HCT116 (cell line): ENCODE measurements around the gene CMC2.

Source experiments
- EGR1 ChIP-seq: IDR thresholded peaks from 2 replicates; pipeline ENCODE4 v1.6.1; 2012; ENCODE audit warnings: low read depth
- EZH2 ChIP-seq: fragments of 200-600 bp; sonication (generic); IDR thresholded peaks from 2 replicates; pipeline ENCODE4 v1.6.1; 2017; ENCODE audit warnings: antibody characterized with exemption, mixed run types
- EZH2phosphoT487 ChIP-seq: fragments of 200-600 bp; IDR thresholded peaks from 2 replicates; pipeline ENCODE4 v1.6.1; 2018; ENCODE audit warnings: antibody characterized with exemption, borderline replicate concordance
- JUND ChIP-seq: IDR thresholded peaks from 2 replicates; pipeline ENCODE4 v1.6.1; 2012
- POLR2A ChIP-seq: IDR thresholded peaks from 2 replicates; pipeline ENCODE4 v1.7.0; 2011; ENCODE audit warnings: borderline replicate concordance; ENCODE audit not compliant: insufficient read depth, insufficient read length; ENCODE audit errors: extremely low read depth
- POLR2AphosphoS5 ChIP-seq: IDR thresholded peaks from 2 replicates; pipeline ENCODE4 v1.6.1; 2011; ENCODE audit warnings: mild to moderate bottlenecking, low read depth, low read length, moderate library complexity
- SIN3A ChIP-seq: IDR thresholded peaks from 2 replicates; pipeline ENCODE4 v1.6.1; 2012; ENCODE audit warnings: low read depth
- SP1 ChIP-seq: IDR thresholded peaks from 2 replicates; pipeline ENCODE4 v1.6.1; 2012; ENCODE audit warnings: low read depth
- YY1 ChIP-seq: IDR thresholded peaks from 2 replicates; pipeline ENCODE4 v1.6.1; 2011; ENCODE audit warnings: low read length, low read depth, moderate library complexity, mild to moderate bottlenecking; ENCODE audit not compliant: insufficient replicate concordance; ENCODE audit errors: extremely low read depth
- ZFX ChIP-seq: fragments of 450-650 bp; IDR thresholded peaks from 2 replicates; pipeline ENCODE4 v1.6.1; 2017
- ZNF274 ChIP-seq: fragments of 200-500 bp; sonication (Bioruptor generic); IDR thresholded peaks from 2 replicates; pipeline ENCODE4 v1.6.1; 2014; ENCODE audit warnings: mild to moderate bottlenecking, low read depth, low read length, inconsistent platforms
- TF ChIP-seq, protein P1 (sequence below), 3 experiments: fragments of 200-600 bp in 1 of 3; sonication (generic) in 1 of 3; IDR thresholded peaks in 2 of 3; conservative IDR thresholded peaks in 1 of 3; 2 replicates each; pipeline ENCODE4 v1.5.1; 2012 to 2017; ENCODE audit warnings: low read depth in 2 of 3, low read length in 2 of 3, antibody characterized with exemption in 1 of 3, borderline replicate concordance in 1 of 3, control low read depth in 1 of 3, mild to moderate bottlenecking in 1 of 3, mixed read lengths in 1 of 3, mixed run types in 1 of 3, moderate library complexity in 1 of 3; ENCODE audit not compliant: insufficient read depth in 1 of 3
- TF ChIP-seq, protein P2 (sequence below): IDR thresholded peaks from 2 replicates; pipeline ENCODE4 v1.6.1; 2012; ENCODE audit warnings: low read depth
- TF ChIP-seq, protein P3 (sequence below): IDR thresholded peaks from 2 replicates; pipeline ENCODE4 v1.6.1; 2012

DNA sequence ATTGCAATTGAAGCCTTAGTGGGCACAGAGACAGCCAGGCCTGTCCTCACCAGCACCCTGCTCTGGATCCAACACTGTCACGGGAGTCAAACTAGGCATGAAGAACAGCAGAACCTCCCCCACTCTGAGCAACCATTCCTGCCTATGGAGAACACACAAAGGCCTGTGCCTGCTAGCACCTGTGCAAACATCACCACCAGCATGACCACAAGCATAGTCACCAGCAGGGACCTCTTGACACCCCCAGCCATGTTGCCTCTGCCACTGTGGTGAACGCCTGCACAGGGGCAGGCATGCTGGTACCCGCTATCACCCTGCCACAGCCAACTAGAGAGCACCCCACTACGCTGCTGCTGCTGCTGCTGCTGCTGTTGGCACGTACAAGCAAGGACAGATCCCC lies 51.7 kb downstream of the CMC2 start:
- TF ChIP-seq, protein P1, sequence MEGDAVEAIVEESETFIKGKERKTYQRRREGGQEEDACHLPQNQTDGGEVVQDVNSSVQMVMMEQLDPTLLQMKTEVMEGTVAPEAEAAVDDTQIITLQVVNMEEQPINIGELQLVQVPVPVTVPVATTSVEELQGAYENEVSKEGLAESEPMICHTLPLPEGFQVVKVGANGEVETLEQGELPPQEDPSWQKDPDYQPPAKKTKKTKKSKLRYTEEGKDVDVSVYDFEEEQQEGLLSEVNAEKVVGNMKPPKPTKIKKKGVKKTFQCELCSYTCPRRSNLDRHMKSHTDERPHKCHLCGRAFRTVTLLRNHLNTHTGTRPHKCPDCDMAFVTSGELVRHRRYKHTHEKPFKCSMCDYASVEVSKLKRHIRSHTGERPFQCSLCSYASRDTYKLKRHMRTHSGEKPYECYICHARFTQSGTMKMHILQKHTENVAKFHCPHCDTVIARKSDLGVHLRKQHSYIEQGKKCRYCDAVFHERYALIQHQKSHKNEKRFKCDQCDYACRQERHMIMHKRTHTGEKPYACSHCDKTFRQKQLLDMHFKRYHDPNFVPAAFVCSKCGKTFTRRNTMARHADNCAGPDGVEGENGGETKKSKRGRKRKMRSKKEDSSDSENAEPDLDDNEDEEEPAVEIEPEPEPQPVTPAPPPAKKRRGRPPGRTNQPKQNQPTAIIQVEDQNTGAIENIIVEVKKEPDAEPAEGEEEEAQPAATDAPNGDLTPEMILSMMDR (IDR thresholded peaks at IDR 0.05 in 2 of 3, conservative IDR thresholded peaks at IDR 0.05 in 1 of 3; ENCODE audit: borderline replicate concordance in 1 of 3, insufficient read depth in 1 of 3, low read depth in 2 of 3, low read length in 2 of 3), result no peak
- TF ChIP-seq YY1 (no peak), ZFX (no peak), SP1 (no peak), POLR2A (no peak), POLR2AphosphoS5 (no peak), SIN3A (no peak), EZH2phosphoT487 (no peak), ZNF274 (no peak), JUND (no peak), EZH2 (no peak), EGR1 (no peak)
- TF ChIP-seq, protein P2, sequence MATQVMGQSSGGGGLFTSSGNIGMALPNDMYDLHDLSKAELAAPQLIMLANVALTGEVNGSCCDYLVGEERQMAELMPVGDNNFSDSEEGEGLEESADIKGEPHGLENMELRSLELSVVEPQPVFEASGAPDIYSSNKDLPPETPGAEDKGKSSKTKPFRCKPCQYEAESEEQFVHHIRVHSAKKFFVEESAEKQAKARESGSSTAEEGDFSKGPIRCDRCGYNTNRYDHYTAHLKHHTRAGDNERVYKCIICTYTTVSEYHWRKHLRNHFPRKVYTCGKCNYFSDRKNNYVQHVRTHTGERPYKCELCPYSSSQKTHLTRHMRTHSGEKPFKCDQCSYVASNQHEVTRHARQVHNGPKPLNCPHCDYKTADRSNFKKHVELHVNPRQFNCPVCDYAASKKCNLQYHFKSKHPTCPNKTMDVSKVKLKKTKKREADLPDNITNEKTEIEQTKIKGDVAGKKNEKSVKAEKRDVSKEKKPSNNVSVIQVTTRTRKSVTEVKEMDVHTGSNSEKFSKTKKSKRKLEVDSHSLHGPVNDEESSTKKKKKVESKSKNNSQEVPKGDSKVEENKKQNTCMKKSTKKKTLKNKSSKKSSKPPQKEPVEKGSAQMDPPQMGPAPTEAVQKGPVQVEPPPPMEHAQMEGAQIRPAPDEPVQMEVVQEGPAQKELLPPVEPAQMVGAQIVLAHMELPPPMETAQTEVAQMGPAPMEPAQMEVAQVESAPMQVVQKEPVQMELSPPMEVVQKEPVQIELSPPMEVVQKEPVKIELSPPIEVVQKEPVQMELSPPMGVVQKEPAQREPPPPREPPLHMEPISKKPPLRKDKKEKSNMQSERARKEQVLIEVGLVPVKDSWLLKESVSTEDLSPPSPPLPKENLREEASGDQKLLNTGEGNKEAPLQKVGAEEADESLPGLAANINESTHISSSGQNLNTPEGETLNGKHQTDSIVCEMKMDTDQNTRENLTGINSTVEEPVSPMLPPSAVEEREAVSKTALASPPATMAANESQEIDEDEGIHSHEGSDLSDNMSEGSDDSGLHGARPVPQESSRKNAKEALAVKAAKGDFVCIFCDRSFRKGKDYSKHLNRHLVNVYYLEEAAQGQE, result no peak
- TF ChIP-seq, protein P3, sequence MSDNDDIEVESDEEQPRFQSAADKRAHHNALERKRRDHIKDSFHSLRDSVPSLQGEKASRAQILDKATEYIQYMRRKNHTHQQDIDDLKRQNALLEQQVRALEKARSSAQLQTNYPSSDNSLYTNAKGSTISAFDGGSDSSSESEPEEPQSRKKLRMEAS, result no peak
